Skin epidermis (tissue), 12 donors: ENCODE data around the gene C16orf78.

ENCODE experiments used
- H3K27ac ChIP-seq, 21 experiments: fragments of 200-600 bp; sonication (generic) in 11 of 21; one replicate each; pipeline ENCODE4 v1.5.0; 2020; ENCODE audit warnings: mild to moderate bottlenecking in 3 of 21, inconsistent platforms in 2 of 21, moderate library complexity in 2 of 21
- H3K4me3 ChIP-seq, 7 experiments: fragments of 200-600 bp; sonication (generic) in 2 of 7; one replicate each; pipeline ENCODE4 v1.5.0; 2020; ENCODE audit warnings: inconsistent platforms in 2 of 7, mild to moderate bottlenecking in 2 of 7, moderate library complexity in 1 of 7

The C16orf78 gene

GRCh38 chr16:49377196-49377755 lies 3.7 kb downstream of the C16orf78 start:
- Histone ChIP-seq H3K4me3 (no peak overlapping the region), H3K27ac (no peak overlapping the region)

- H3K4me3 ChIP-seq, result no peak overlapping the region
- H3K27ac ChIP-seq, result no peak overlapping the region
Measured at GRCh38 chr16:49378238-49378637, 4.6 kb downstream of the C16orf78 start.

- Histone ChIP-seq H3K27ac (no peak overlapping the region), H3K4me3 (no peak overlapping the region)
Measured at GRCh38 chr16:49378816-49379215, 5.2 kb downstream of the C16orf78 start.

- Histone ChIP-seq H3K4me3 (no peak overlapping the region), H3K27ac (no peak overlapping the region)
Measured at GRCh38 chr16:49382916-49383315, 9.3 kb downstream of the C16orf78 start.

- Histone ChIP-seq H3K4me3 (no peak overlapping the region), H3K27ac (no peak overlapping the region)
Measured at GRCh38 chr16:49395021-49395420, 21.4 kb downstream of the C16orf78 start.

GRCh38 chr16:49396206-49396720 lies 22.7 kb downstream of the C16orf78 start:
- H3K27ac ChIP-seq, result no peak overlapping the region
- H3K4me3 ChIP-seq, result no peak overlapping the region

- no peak overlapping the region for H3K27ac ChIP-seq
- H3K4me3 ChIP-seq, result no peak overlapping the region
Measured at GRCh38 chr16:49398761-49399160, 25.2 kb downstream of the C16orf78 start.

GRCh38 chr16:49399594-49400364 lies 26.2 kb downstream of the C16orf78 start:
- Histone ChIP-seq H3K4me3 (no peak overlapping the region), H3K27ac (no peak overlapping the region)

- H3K4me3 ChIP-seq, result no peak overlapping the region
Measured at GRCh38 chr16:49400611-49401010, 27.0 kb downstream of the C16orf78 start.

GRCh38 chr16:49405123-49405522 lies 31.5 kb downstream of the C16orf78 start:
- Histone ChIP-seq H3K4me3 (no peak overlapping the region), H3K27ac (no peak overlapping the region)

More at GRCh38 chr16:49400611-49401010, 27.0 kb downstream of the C16orf78 start:
- no peak overlapping the region for H3K27ac ChIP-seq

- H3K4me3 ChIP-seq, result no peak overlapping the region
- no peak overlapping the region for H3K27ac ChIP-seq
Measured at GRCh38 chr16:49405530-49405929, 31.9 kb downstream of the C16orf78 start.

- H3K27ac ChIP-seq, result no peak overlapping the region
Measured at GRCh38 chr16:49407873-49408550, 34.4 kb downstream of the C16orf78 start.

GRCh38 chr16:49409121-49409520 lies 35.5 kb downstream of the C16orf78 start:
- no peak overlapping the region for H3K27ac ChIP-seq
- H3K4me3 ChIP-seq, result no peak overlapping the region

More at GRCh38 chr16:49407873-49408550, 34.4 kb downstream of the C16orf78 start:
- H3K4me3 ChIP-seq, result no peak overlapping the region

GRCh38 chr16:49410226-49410625 lies 36.6 kb downstream of the C16orf78 start:
- Histone ChIP-seq H3K4me3 (no peak overlapping the region), H3K27ac (no peak overlapping the region)

GRCh38 chr16:49411121-49411970 lies 37.7 kb downstream of the C16orf78 start:
- no peak overlapping the region for H3K4me3 ChIP-seq

GRCh38 chr16:49414671-49415070 lies 41.1 kb downstream of the C16orf78 start:
- no peak overlapping the region for H3K27ac ChIP-seq
- no peak overlapping the region for H3K4me3 ChIP-seq

More at GRCh38 chr16:49411121-49411970, 37.7 kb downstream of the C16orf78 start:
- H3K27ac ChIP-seq, result no peak overlapping the region

GRCh38 chr16:49415083-49415482 lies 41.5 kb downstream of the C16orf78 start:
- H3K27ac ChIP-seq, result no peak overlapping the region
- no peak overlapping the region for H3K4me3 ChIP-seq

- Histone ChIP-seq H3K4me3 (no peak overlapping the region), H3K27ac (no peak overlapping the region)
Measured at GRCh38 chr16:49416001-49416675, 42.5 kb downstream of the C16orf78 start.

- no peak overlapping the region for H3K4me3 ChIP-seq
- no peak overlapping the region for H3K27ac ChIP-seq
Measured at GRCh38 chr16:49417354-49417753, 43.8 kb downstream of the C16orf78 start.
